ENCODE measurements around the gene CFAP299.
"Not testable (repeated sequence)": the region's sequence is repeated elsewhere in the genome, so short reads cannot be mapped to it uniquely, and the experiment has no call there.

The CFAP299 gene

GRCh38 chr4:80424225-80424581 is 88.7 kb downstream of the CFAP299 start:
- no peak for FAIRE-seq
- TF ChIP-seq POLR2A (IDR thresholded peaks at IDR 0.05; ENCODE audit: low read depth, low read length), result no peak

GRCh38 chr4:80425124-80426100 is 89.9 kb downstream of the CFAP299 start:
- no peak for DNase-seq (ENCODE audit: insufficient read length, low spot score)
- FAIRE-seq, result no peak
- TF ChIP-seq POLR2A (IDR thresholded peaks at IDR 0.05; ENCODE audit: low read depth, low read length), result no peak

More at GRCh38 chr4:80424225-80424581, 88.7 kb downstream of the CFAP299 start:
- no peak for DNase-seq (ENCODE audit: insufficient read length, low spot score)

- TF ChIP-seq POLR2A (IDR thresholded peaks at IDR 0.05; ENCODE audit: low read depth, low read length), result no peak
- FAIRE-seq, result no peak
These were observed 95.9 kb downstream of the CFAP299 start for GRCh38 chr4:80431203-80431965.

GRCh38 chr4:80434238-80434637 is 98.7 kb downstream of the CFAP299 start:
- DNase-seq (ENCODE audit: insufficient read length, low spot score), result no peak
- no peak for TF ChIP-seq POLR2A (IDR thresholded peaks at IDR 0.05; ENCODE audit: low read depth, low read length)

More at GRCh38 chr4:80431203-80431965, 95.9 kb downstream of the CFAP299 start:
- no peak for DNase-seq (ENCODE audit: insufficient read length, low spot score)

GRCh38 chr4:80438016-80438415 is 102.5 kb downstream of the CFAP299 start:
- FAIRE-seq (no peak), DNase-seq (ENCODE audit: insufficient read length, low spot score) (no peak)
- TF ChIP-seq POLR2A (IDR thresholded peaks at IDR 0.05; ENCODE audit: low read depth, low read length), result no peak

More at GRCh38 chr4:80434238-80434637, 98.7 kb downstream of the CFAP299 start:
- no peak for FAIRE-seq

GRCh38 chr4:80439294-80440061 is 103.9 kb downstream of the CFAP299 start:
- not testable (repeated sequence) for FAIRE-seq; DNase-seq (ENCODE audit: insufficient read length, low spot score)

GRCh38 chr4:80446248-80446647 is 110.7 kb downstream of the CFAP299 start:
- no peak for FAIRE-seq
- DNase-seq (ENCODE audit: insufficient read length, low spot score), result no peak
- TF ChIP-seq POLR2A (IDR thresholded peaks at IDR 0.05; ENCODE audit: low read depth, low read length), result no peak

GRCh38 chr4:80446664-80447063 is 111.1 kb downstream of the CFAP299 start:
- no peak for FAIRE-seq

GRCh38 chr4:80447493-80447892 is 112.0 kb downstream of the CFAP299 start:
- FAIRE-seq (no peak), DNase-seq (ENCODE audit: insufficient read length, low spot score) (no peak)
- TF ChIP-seq POLR2A (IDR thresholded peaks at IDR 0.05; ENCODE audit: low read depth, low read length), result no peak

More at GRCh38 chr4:80446664-80447063, 111.1 kb downstream of the CFAP299 start:
- no peak for TF ChIP-seq POLR2A (IDR thresholded peaks at IDR 0.05; ENCODE audit: low read depth, low read length)
- DNase-seq (ENCODE audit: insufficient read length, low spot score), result no peak

- TF ChIP-seq POLR2A (IDR thresholded peaks at IDR 0.05; ENCODE audit: low read depth, low read length), result no peak
- no peak for DNase-seq (ENCODE audit: insufficient read length, low spot score)
- FAIRE-seq, result no peak
These were observed 112.5 kb downstream of the CFAP299 start for GRCh38 chr4:80448056-80448455.

- no peak for FAIRE-seq
- TF ChIP-seq POLR2A (IDR thresholded peaks at IDR 0.05; ENCODE audit: low read depth, low read length), result no peak
These were observed 116.5 kb downstream of the CFAP299 start for GRCh38 chr4:80452055-80452454.

GRCh38 chr4:80452768-80453167 is 117.2 kb downstream of the CFAP299 start:
- DNase-seq (ENCODE audit: insufficient read length, low spot score) (no peak), FAIRE-seq (no peak)
- TF ChIP-seq POLR2A (IDR thresholded peaks at IDR 0.05; ENCODE audit: low read depth, low read length), result no peak

More at GRCh38 chr4:80452055-80452454, 116.5 kb downstream of the CFAP299 start:
- no peak for DNase-seq (ENCODE audit: insufficient read length, low spot score)

GRCh38 chr4:80454040-80454439 is 118.5 kb downstream of the CFAP299 start:
- peak; percentile 19 for DNase-seq (ENCODE audit: insufficient read length, low spot score)
- FAIRE-seq, result peak; percentile 85
- no peak for TF ChIP-seq POLR2A (IDR thresholded peaks at IDR 0.05; ENCODE audit: low read depth, low read length)

Data from H54 (cell line).